ENCODE measurements around the gene PRKN.
"Not testable (repeated sequence)": the region's sequence is repeated elsewhere in the genome, so short reads cannot be mapped to it uniquely, and the experiment has no call there.

PRKN gene

GRCh38 chr6:161348628-161348994, 1379.0 kb downstream of the PRKN start:
- DNase-seq: no peak

GRCh38 chr6:161347988-161348627, 1379.5 kb downstream of the PRKN start:
- DNase-seq: no peak

GRCh38 chr6:161347125-161347524, 1380.4 kb downstream of the PRKN start:
- DNase-seq: no peak

- no peak for DNase-seq
These were observed 1380.8 kb downstream of the PRKN start for GRCh38 chr6:161346717-161347116.

GRCh38 chr6:161344626-161345025, 1382.9 kb downstream of the PRKN start:
- no peak for DNase-seq

- no peak for DNase-seq
These were observed 1385.5 kb downstream of the PRKN start for GRCh38 chr6:161342039-161342438.

GRCh38 chr6:161341638-161342037, 1385.9 kb downstream of the PRKN start:
- DNase-seq: no peak

GRCh38 chr6:161338015-161338414, 1389.6 kb downstream of the PRKN start:
- DNase-seq: no peak

- DNase-seq: no peak
These were observed 1391.1 kb downstream of the PRKN start for GRCh38 chr6:161336479-161336878.

- no peak for DNase-seq
These were observed 1394.2 kb downstream of the PRKN start for GRCh38 chr6:161333410-161333809.

GRCh38 chr6:161331402-161332081, 1396.0 kb downstream of the PRKN start:
- DNase-seq: not testable (repeated sequence)

GRCh38 chr6:161327360-161327953, 1400.1 kb downstream of the PRKN start:
- DNase-seq: no peak

GRCh38 chr6:161319231-161319630, 1408.3 kb downstream of the PRKN start:
- no peak for DNase-seq

- DNase-seq: no peak
These were observed 1409.1 kb downstream of the PRKN start for GRCh38 chr6:161318456-161318855.

GRCh38 chr6:161316531-161316930, 1411.0 kb downstream of the PRKN start:
- no peak for DNase-seq

GRCh38 chr6:161315246-161315917, 1412.2 kb downstream of the PRKN start:
- not testable (repeated sequence) for DNase-seq

GRCh38 chr6:161314541-161315245, 1412.9 kb downstream of the PRKN start:
- not testable (repeated sequence) for DNase-seq

- no peak for DNase-seq
These were observed 1413.5 kb downstream of the PRKN start for GRCh38 chr6:161313940-161314509.

GRCh38 chr6:161313475-161313874, 1414.1 kb downstream of the PRKN start:
- not testable (repeated sequence) for DNase-seq

GRCh38 chr6:161309774-161310173, 1417.8 kb downstream of the PRKN start:
- not testable (repeated sequence) for DNase-seq

- no peak for DNase-seq
These were observed 1419.4 kb downstream of the PRKN start for GRCh38 chr6:161308075-161308655.

GRCh38 chr6:161305860-161306259, 1421.7 kb downstream of the PRKN start:
- no peak for DNase-seq

All from NCI-H446 (cell line).